Neuronal stem cell (in vitro differentiated cells): ENCODE results near the gene PANX2.

Source experiments
- DNase-seq: peaks from one replicate; pipeline ENCODE4 v3.0.0-alpha.2; 2013; ENCODE audit warnings: low spot score
- H2AFZ ChIP-seq: one replicate; pipeline ENCODE4 v1.6.1; 2013; ENCODE audit warnings: mild to moderate bottlenecking, low read length, inconsistent platforms
- H2AK5ac ChIP-seq: 2 replicates; pipeline ENCODE4 v1.6.1; 2013; ENCODE audit warnings: low read depth, mild to moderate bottlenecking, inconsistent platforms, low read length, moderate library complexity, mixed read lengths
- H2BK120ac ChIP-seq: 2 replicates; pipeline ENCODE4 v1.6.1; 2013; ENCODE audit warnings: low read depth, mild to moderate bottlenecking, inconsistent platforms, low read length, moderate library complexity, mixed read lengths
- H2BK12ac ChIP-seq: one replicate; pipeline ENCODE4 v1.6.1; 2013; ENCODE audit warnings: low read length, inconsistent platforms
- H2BK15ac ChIP-seq: 2 replicates; pipeline ENCODE4 v1.6.1; 2013; ENCODE audit warnings: mild to moderate bottlenecking, low read length, inconsistent platforms, mixed read lengths
- H2BK5ac ChIP-seq: one replicate; pipeline ENCODE4 v1.6.1; 2013; ENCODE audit warnings: inconsistent platforms, mild to moderate bottlenecking, low read length, moderate library complexity
- H3K14ac ChIP-seq: one replicate; pipeline ENCODE4 v1.6.1; 2013; ENCODE audit warnings: low read length, inconsistent platforms
- H3K18ac ChIP-seq: 2 replicates; pipeline ENCODE4 v1.6.1; 2013; ENCODE audit warnings: low read length, inconsistent platforms
- H3K23ac ChIP-seq: 2 replicates; pipeline ENCODE4 v1.6.1; 2013; ENCODE audit warnings: low read depth, mild to moderate bottlenecking, mixed read lengths, low read length, inconsistent platforms; ENCODE audit not compliant: poor library complexity
- H3K27ac ChIP-seq: replicated peaks from 3 replicates; pipeline ENCODE4 v1.5.1; 2013; ENCODE audit warnings: low read length, inconsistent platforms
- H3K27me3 ChIP-seq, 3 experiments: 2 replicates each; pipeline ENCODE4 v1.6.1; 2013; ENCODE audit warnings: low read length in 3 of 3, mild to moderate bottlenecking in 2 of 3, inconsistent platforms in 1 of 3, low read depth in 1 of 3, mixed read lengths in 1 of 3, moderate library complexity in 1 of 3; ENCODE audit not compliant: control insufficient read depth in 3 of 3, insufficient read depth in 3 of 3
- H3K36me3 ChIP-seq, 2 donors: replicated peaks in 1 of 2; 2 replicates each; pipeline ENCODE4 v1.6.1; 2013; ENCODE audit warnings: low read length in 2 of 2; ENCODE audit not compliant: control insufficient read depth in 2 of 2, insufficient read depth in 2 of 2
- H3K4ac ChIP-seq: 2 replicates; pipeline ENCODE4 v1.6.1; 2013; ENCODE audit warnings: inconsistent platforms, mild to moderate bottlenecking, low read length, moderate library complexity
- H3K4me1 ChIP-seq, 2 donors: 1 replicate in 1 of 2; 2 replicates in 1 of 2; pipeline ENCODE4 v1.6.1; 2013; ENCODE audit warnings: low read length in 2 of 2, low read depth in 1 of 2; ENCODE audit not compliant: control insufficient read depth in 2 of 2, insufficient read depth in 1 of 2
- H3K4me2 ChIP-seq: one replicate; pipeline ENCODE4 v1.6.1; 2013; ENCODE audit warnings: mild to moderate bottlenecking, low read length, inconsistent platforms; ENCODE audit not compliant: insufficient read depth, poor library complexity, severe bottlenecking
- H3K4me3 ChIP-seq, 2 donors: 2 replicates each; pipeline ENCODE4 v1.5.1; 2013; ENCODE audit warnings: low read length in 2 of 2, mild to moderate bottlenecking in 2 of 2, inconsistent platforms in 1 of 2, moderate library complexity in 1 of 2
- H3K79me1 ChIP-seq: one replicate; pipeline ENCODE4 v1.6.1; 2013; ENCODE audit warnings: low read depth, mild to moderate bottlenecking, inconsistent platforms, low read length, moderate library complexity
- H3K9ac ChIP-seq: one replicate; pipeline ENCODE4 v1.6.1; 2013; ENCODE audit warnings: mild to moderate bottlenecking, low read depth, low read length, inconsistent platforms; ENCODE audit not compliant: poor library complexity
- H3K9me3 ChIP-seq, 2 donors: replicated peaks in 1 of 2; 2 replicates each; pipeline versions ENCODE3 to v1.6.1; 2013; ENCODE audit warnings: low read length in 2 of 2, mild to moderate bottlenecking in 2 of 2, inconsistent platforms in 1 of 2, low read depth in 1 of 2, mixed read lengths in 1 of 2, moderate library complexity in 1 of 2; ENCODE audit not compliant: control insufficient read depth in 2 of 2, insufficient read depth in 1 of 2
- H4K8ac ChIP-seq: one replicate; pipeline ENCODE4 v1.6.1; 2013; ENCODE audit warnings: low read depth, mild to moderate bottlenecking, inconsistent platforms, low read length, moderate library complexity
- H4K91ac ChIP-seq: one replicate; pipeline ENCODE4 v1.6.1; 2013; ENCODE audit warnings: low read length, low read depth, mild to moderate bottlenecking, inconsistent platforms; ENCODE audit not compliant: poor library complexity
- WGBS, 2 donors: extraction: QIAGEN DNeasy Blood & Tissue Kit; methylation state at CpG; one replicate each; pipeline ENCODE4 v1.1.7; 2013; ENCODE audit warnings: missing lambda C conversion rate in 2 of 2, mixed read lengths in 1 of 2; ENCODE audit not compliant: insufficient read length in 2 of 2, insufficient replicate concordance in 1 of 2; ENCODE audit errors: extremely low coverage in 2 of 2; 5-methylcytosine and 5-hydroxymethylcytosine counted together

Gene PANX2

GRCh38 chr22:50162391-50162956, 8.1 kb upstream of the PANX2 start:
- Histone ChIP-seq H3K27ac (no peak overlapping the region), H4K8ac (no peak overlapping the region), H3K79me1 (no peaks in the 10 kb centered on the region), H2AFZ (no peak overlapping the region), H2AK5ac (peak overlapping the region; percentile 81), H3K14ac (peak overlapping the region; percentile 47), H2BK12ac (no peak overlapping the region), H3K4me1 (peaks cover 0 to 2% of the 10 kb centered on the region in 2 donors), H3K18ac (peak overlapping the region; percentile 57), H3K4me3 (no peak overlapping the region), H3K9me3 (peaks cover 0 to 1% of the 10 kb centered on the region in 2 donors), H3K4ac (no peak overlapping the region), H4K91ac (no peak overlapping the region), H3K27me3 (peaks cover 0 to 29% (median 0%) of the 10 kb centered on the region in 3 experiments), H2BK120ac (peak overlapping the region; percentile 31), H3K36me3 (no peaks in the 10 kb centered on the region), H3K23ac (peak overlapping the region; percentile 25), H2BK5ac (peak overlapping the region; percentile 53), H2BK15ac (peak overlapping the region; percentile 75), H3K9ac (peak overlapping the region; percentile 30), H3K4me2 (no peak overlapping the region)
- no CpG with 5 or more reads among the region's 10 CpGs for WGBS, 2 donors
- no peak for DNase-seq

GRCh38 chr22:50165436-50166123, 5.0 kb upstream of the PANX2 start:
- Histone ChIP-seq H3K27ac (no peak overlapping the region), H2AFZ (no peak overlapping the region), H4K91ac (no peak overlapping the region), H3K9ac (no peak overlapping the region), H3K27me3 (peaks cover 0 to 37% (median 15%) of the 10 kb centered on the region in 3 experiments), H4K8ac (no peak overlapping the region), H3K9me3 (peaks cover 0 to 1% of the 10 kb centered on the region in 2 donors), H3K79me1 (no peaks in the 10 kb centered on the region), H3K14ac (no peak overlapping the region), H3K23ac (peak overlapping the region; percentile 89), H3K4me3 (no peak overlapping the region), H3K18ac (no peak overlapping the region), H3K36me3 (no peaks in the 10 kb centered on the region), H2BK12ac (no peak overlapping the region), H2BK5ac (peak overlapping the region; percentile 66), H2BK15ac (no peak overlapping the region), H2AK5ac (peak overlapping the region; percentile 52), H3K4me1 (no peaks in the 10 kb centered on the region), H3K4me2 (no peak overlapping the region), H2BK120ac (no peak overlapping the region), H3K4ac (no peak overlapping the region)
- DNase-seq = no peak
- WGBS, 2 donors = no CpG with 5 or more reads among the region's 28 CpGs

GRCh38 chr22:50167689-50168489, 2.6 kb upstream of the PANX2 start:
- no peak overlapping the region for H2BK15ac ChIP-seq
- no peak overlapping the region for H2BK12ac ChIP-seq
- H2AK5ac ChIP-seq = no peak overlapping the region
- no peak overlapping the region for H3K23ac ChIP-seq
- H3K4me2 ChIP-seq = no peak overlapping the region
- no peak overlapping the region for H3K18ac ChIP-seq
- peaks cover 0 to 2% of the 10 kb centered on the region in 2 donors for H3K4me1 ChIP-seq
- H2BK120ac ChIP-seq = no peak overlapping the region
- H3K36me3 ChIP-seq = no peaks in the 10 kb centered on the region
- no peak overlapping the region for H3K14ac ChIP-seq
- no peaks in the 10 kb centered on the region for H3K79me1 ChIP-seq
- no peak overlapping the region for H4K8ac ChIP-seq
- H3K27me3 ChIP-seq = peaks cover 0 to 38% (median 27%) of the 10 kb centered on the region in 3 experiments
- no peak overlapping the region for H2AFZ ChIP-seq
- no peak overlapping the region for H4K91ac ChIP-seq
- no peak overlapping the region for H3K4me3 ChIP-seq
- no peak overlapping the region for H3K4ac ChIP-seq
- H3K27ac ChIP-seq = no peak overlapping the region
- H3K9ac ChIP-seq = no peak overlapping the region
- no CpG with 5 or more reads among the region's 11 CpGs for WGBS, 2 donors
- DNase-seq = no peak
- peaks cover 0 to 1% of the 10 kb centered on the region in 2 donors for H3K9me3 ChIP-seq
- no peak overlapping the region for H2BK5ac ChIP-seq
